SH-SY5Y (cell line): ENCODE data around the gene PCSK4.

ENCODE experiments used
- GATA2 ChIP-seq: IDR thresholded peaks from 2 replicates; pipeline ENCODE4 v1.6.1; 2011; ENCODE audit warnings: mild to moderate bottlenecking, low read depth, low read length
- GATA3 ChIP-seq: IDR thresholded peaks from 2 replicates; pipeline ENCODE4 v1.6.1; 2011; ENCODE audit warnings: low read depth, mild to moderate bottlenecking, low read length, moderate library complexity

DNA sequence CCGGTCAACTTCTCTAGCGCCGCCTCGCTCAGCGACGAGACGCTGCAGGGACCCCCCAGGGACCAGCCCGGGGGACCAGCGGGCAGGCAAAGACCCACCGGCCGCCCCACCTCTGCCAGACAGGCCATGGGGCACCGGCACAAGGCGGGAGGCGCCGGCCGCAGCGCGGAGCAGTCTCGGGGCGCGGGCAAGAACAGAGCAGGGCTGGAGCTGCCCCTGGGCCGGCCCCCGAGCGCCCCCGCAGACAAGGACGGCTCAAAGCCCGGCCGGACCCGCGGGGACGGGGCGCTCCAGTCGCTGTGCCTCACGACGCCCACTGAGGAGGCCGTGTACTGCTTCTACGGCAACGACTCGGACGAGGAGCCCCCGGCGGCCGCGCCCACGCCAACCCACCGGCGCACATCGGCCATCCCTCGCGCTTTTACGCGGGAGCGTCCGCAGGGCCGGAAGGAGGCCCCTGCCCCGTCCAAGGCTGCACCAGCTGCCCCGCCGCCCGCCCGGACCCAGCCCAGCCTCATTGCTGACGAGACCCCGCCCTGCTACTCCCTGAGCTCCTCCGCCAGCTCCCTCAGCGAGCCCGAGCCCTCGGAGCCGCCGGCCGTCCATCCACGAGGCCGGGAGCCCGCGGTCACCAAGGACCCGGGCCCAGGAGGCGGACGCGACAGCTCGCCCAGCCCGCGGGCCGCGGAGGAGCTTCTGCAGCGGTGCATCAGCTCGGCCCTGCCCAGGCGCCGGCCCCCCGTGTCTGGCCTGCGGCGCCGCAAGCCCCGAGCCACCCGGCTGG is 22.5 kb downstream of the PCSK4 start:
- TF ChIP-seq GATA2 (no peak), GATA3 (no peak)
